GM18861 (cell line): Measurements from ENCODE around the gene TMEM80.

Experiments used
- ATAC-seq: cut with Tn5 transposase; IDR thresholded peaks from one replicate; pipeline ENCODE4 v1.9.1; 2021; ENCODE audit not compliant: unreplicated experiment

The TMEM80 gene

GRCh38 chr11:699116-699508 lies 3.5 kb downstream of the TMEM80 start:
- ATAC-seq = no peak

DNA sequence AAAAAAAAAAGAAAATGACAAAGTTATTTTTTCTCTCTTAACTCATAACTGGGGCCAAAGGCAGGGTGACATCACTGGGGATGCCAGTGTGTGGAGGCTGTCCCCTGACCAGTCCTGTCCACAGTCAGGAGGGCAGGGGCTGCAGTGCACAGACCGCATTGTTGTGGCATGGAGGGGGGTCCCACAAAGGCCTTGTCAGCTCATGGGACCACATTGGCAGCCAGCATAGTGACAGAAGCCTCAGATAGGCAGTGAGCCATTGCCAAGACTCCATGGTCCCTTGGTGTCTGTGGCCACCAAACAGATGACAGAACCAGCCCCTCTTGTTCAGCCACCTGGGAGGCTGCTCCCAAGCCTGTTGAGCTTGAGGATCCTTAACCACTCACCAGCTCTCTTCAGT lies 4.1 kb downstream of the TMEM80 start:
- ATAC-seq = no peak

DNA sequence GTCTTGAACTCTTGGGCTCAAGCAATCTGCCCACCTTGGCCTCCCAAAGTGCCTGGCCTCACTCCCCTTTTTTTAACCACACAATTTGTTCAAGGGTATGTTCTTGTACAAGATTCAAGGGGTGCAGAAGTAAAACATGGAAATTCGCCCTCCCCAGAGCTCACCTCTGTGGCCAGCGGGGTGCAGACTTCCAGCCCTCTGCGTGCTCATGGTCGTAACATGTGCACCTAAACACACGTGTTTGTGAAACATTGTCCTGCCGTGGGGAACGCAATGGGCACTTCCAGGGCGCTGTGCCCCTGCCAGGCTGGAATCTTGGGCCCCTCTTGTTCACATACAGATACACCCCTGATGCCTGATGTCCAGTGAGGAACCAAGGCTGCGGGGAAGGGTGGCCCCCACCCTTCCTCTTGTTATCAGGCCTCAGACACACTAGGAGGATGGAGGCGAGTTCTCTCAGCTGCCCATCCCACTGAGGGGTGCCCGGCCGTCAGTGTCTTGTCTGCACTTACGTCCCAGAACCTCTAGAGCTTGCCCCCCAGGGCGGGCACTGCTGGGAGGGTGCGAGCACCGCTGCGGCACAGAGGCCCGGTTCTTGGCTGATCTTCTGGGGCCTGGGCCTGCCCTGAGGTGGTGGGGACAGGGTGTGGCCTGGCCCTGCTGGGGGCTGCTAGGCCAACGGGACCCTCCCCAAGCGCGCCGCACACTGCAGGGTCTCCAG lies 6.3 kb downstream of the TMEM80 start:
- no peak for ATAC-seq

DNA sequence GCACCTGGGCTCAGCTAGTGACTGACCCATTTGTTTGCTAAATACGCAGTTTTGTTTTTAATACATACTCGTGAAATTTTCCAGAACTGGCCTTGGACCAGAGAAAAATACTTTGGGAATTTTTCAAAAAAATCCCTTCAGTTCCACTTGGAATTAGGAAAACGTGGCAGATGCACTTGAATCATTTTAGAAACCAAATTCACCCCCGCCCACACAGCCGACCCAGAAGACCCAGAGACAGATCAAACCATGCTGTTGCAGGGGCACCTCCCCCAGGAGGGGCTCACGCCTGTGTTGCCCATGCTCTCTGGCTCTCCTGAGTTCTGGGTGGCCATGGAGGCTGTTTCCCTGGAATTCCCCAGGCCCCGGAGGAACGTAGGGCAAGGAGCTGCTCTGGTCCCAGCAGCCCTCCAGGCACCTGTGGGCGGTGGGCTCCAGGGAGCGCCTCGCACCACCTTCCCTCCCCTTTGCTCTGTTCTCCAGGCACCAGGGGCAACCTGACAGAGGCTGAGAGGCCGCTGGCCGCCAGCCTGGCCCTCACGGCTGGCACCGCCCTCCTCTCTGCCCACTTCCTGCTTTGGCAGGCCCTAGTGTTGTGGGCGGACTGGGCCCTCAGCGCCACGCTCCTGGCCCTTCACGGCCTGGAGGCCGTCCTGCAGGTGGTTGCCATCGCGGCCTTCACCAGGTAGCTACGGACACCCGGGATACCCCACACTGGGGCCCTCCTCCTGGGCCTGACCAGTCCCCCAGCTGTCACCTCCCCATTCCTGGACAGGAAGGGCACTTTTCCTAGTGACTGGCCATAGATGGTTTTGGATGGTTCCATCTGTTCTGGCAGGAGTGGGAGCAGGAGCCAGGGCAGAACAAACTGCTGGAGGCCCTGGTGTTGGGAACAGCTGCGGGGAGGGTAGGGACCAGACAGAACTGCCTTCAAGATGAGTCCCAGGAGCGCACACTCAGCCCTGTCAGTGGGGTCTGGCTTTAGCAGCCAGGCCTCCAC lies 7.1 kb downstream of the TMEM80 start:
- no peak for ATAC-seq

DNA sequence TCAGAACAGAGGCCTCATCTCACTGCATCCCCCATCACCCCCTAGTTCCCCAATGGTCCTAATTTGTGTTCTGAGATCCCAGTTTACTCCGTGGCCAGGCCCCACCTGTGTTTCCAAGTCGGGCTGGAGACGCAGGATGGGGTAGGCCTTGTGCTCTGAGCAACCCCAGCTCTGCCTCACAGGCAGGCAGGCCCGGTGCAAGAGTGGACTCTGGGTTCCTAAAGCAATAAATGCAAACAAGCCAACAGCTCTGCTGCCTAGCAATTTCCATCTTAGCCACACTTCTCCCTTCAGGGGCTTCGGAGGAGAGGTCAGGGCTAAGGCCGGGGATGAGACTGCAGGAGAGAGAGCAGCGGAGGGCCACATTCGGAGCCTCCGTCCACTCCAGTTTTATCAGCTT lies 7.9 kb downstream of the TMEM80 start:
- ATAC-seq = no peak

- no peak for ATAC-seq
Measured at GRCh38 chr11:704228-704674, 8.6 kb downstream of the TMEM80 start.

DNA sequence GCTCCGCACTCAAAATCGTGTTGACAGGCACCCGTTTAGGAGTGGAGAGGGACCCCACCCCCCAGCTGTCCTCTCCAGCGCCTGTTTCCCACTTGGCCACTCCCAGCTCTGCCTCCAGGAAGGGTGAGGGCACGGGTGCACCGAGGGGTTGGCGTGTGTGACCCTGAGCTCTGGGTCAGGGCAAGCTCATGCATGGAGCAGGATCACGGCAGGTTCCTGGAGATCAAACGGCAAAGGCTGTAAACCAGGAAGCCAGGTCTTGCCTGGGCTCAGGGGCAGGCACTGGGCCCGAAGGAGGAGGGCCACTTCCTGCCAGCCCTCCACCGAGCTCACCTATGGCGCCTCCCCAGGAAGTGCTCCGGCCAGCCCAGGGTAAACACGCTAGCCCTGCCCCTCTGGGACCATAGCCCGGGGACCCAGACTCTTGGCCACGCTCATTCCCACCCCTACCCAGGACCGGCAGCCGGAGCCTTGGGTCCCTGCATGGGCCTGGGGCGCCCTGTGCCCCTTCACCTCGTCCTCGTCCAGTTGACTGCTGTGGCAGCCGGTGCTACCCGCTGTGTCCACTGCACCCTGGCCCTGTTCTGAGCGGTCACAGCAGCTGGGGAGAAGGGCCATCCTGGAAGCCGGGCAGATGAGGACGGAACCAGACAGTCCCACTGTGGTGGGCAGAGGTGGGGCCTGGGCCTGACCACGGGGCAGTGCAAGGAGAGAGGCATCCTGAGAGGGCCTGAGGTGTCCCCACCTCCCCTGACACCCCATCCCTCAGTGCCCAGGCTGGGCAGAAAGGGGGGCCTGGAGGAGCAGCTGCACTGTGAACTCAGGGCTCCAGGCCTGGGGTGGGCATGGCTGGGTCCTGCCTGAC lies 9.4 kb downstream of the TMEM80 start:
- ATAC-seq = no peak

- ATAC-seq = no peak
Measured at GRCh38 chr11:705646-706438, 10.2 kb downstream of the TMEM80 start, which contains the start of gene EPS8L2. EPS8L2 (plus strand) TSS chr11:706231; CDS start chr11:709408, 3,177 bp downstream.

DNA sequence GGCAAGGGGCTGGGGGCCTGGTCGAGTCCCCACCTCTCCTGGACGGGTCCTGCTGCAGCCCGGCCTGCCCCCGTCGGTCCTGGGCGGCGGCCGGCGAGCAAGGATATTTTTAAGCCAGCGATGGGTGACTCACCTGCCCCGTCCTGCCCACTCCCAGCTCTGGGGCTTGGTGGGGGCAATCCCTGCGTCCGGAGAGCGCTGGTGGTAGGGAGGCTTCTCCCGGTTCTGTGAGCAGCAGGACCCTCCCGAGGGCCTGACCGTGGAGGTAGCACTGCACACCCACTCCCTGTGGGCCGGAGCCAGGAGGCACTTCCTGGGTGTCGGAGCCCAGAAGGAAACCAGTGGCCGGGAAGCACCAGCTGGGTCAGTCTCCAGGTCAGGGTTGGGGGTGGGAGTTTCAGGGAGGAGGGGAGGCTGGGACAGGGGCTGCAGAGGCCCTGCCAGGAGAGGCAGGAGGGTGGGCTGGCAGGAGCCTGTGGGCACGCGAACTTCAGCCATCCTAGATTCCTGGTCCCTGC lies 10.9 kb downstream of the TMEM80 start:
- no peak for ATAC-seq

- ATAC-seq = no peak
Measured at GRCh38 chr11:706957-707816, 11.6 kb downstream of the TMEM80 start.

DNA sequence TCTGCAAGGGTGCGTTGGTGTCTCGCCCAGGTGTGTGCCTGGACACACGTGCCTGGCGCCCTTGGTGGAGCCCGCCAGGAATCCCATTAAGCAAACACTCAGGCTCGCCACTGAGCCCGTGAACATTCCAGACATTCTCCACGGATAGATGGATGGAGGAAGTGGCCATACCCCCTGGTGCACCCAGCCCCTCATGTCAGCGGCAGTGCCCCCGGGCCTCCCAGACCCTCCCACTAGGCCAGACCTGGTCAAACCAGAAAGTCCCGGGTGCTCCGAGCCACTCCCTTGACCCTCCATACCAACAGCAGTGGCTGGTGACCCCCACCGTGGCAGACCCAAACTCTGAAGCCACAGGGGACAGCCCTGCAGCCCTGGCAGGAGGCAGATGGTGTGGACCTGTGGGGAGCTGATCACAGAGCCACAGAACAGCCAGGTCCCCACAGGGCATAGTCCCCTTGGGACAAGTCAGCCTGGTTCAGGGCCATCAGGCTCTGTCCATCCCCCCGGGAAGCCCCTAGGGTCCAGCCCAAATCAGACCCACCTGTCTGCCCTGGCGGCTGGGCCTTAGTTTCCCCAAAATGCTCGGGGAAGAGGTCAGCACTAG lies 12.3 kb downstream of the TMEM80 start:
- no peak for ATAC-seq

- no peak for ATAC-seq
Measured at GRCh38 chr11:708511-708910, 12.9 kb downstream of the TMEM80 start.

- ATAC-seq = no peak
Measured at GRCh38 chr11:709109-709997, 13.7 kb downstream of the TMEM80 start.

GRCh38 chr11:714436-714835 lies 18.8 kb downstream of the TMEM80 start:
- no peak for ATAC-seq

DNA sequence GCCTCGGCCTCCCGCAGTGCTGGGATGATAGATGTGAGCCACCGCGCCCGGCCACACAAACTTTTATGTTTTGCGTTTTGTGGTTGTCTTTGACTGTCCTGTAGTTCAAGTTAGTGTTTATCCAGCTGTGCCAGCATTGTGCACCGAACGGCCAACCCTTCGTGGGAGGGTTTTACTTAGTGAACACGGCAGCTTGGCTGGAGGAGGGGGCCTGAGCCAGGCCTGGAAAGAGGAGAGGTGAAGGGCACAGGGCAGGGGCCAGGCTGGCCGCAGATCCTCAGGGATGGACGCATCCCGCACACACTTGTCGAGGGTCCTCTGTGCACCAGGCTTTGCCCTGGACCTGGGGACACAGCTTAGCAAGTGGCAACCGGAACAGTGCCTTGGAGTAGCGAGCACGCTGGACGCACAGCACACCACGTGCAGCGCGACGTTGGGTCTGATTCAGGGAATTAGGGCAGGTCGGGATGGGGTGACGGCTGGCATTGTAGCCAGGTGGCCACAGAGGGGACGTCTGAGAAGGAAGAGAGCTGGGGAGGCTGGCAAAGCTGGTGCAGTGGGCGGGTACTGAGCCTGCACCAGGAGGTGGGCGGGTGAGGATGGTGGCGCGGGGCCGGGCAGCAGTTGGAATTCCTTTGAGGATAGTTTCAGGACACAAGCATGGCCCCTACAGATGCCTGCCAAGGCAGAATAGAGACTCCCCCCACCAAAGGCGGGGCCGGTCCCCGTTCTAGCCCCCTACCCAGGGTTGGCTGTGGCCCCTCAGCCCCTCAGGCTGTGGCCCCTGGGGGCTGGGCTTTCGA lies 23.8 kb downstream of the TMEM80 start:
- ATAC-seq = no peak

- ATAC-seq = no peak
Measured at GRCh38 chr11:720017-720641, 24.5 kb downstream of the TMEM80 start.
